B cell (primary cell): Measurements from ENCODE around the gene PDC.

Source experiments
- EZH2 ChIP-seq: IDR thresholded peaks from 2 replicates; pipeline ENCODE4 v1.6.1; 2012; ENCODE audit warnings: borderline replicate concordance, low read depth, mild to moderate bottlenecking, moderate library complexity, low read length; ENCODE audit not compliant: insufficient read depth, poor library complexity, severe bottlenecking
- TF ChIP-seq, protein P1 (sequence below): fragments of 200-600 bp; IDR thresholded peaks from one replicate; pipeline ENCODE4 v1.8.0; 2022; ENCODE audit warnings: antibody characterized with exemption, mild to moderate bottlenecking

DNA sequence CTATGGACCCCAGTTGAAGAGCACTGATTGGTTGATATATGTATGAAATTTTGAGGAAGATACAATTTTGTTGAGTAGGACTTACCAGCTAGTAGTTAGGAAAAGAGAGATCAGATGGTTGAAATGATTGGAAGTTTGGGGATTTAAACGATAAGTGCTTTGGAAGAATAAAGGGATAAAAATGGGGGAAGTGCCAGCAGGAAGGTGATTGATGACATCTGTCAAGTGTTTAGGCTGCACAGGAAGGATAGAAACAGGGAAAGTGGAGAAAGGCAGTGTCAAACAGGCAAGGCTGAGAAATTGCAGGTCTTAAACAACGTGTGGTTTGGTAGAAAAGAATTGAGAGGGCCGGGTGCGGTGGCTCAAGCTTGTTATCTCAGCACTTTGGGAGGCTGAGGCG lies 22.3 kb downstream of the PDC start:
- TF ChIP-seq, protein P1, sequence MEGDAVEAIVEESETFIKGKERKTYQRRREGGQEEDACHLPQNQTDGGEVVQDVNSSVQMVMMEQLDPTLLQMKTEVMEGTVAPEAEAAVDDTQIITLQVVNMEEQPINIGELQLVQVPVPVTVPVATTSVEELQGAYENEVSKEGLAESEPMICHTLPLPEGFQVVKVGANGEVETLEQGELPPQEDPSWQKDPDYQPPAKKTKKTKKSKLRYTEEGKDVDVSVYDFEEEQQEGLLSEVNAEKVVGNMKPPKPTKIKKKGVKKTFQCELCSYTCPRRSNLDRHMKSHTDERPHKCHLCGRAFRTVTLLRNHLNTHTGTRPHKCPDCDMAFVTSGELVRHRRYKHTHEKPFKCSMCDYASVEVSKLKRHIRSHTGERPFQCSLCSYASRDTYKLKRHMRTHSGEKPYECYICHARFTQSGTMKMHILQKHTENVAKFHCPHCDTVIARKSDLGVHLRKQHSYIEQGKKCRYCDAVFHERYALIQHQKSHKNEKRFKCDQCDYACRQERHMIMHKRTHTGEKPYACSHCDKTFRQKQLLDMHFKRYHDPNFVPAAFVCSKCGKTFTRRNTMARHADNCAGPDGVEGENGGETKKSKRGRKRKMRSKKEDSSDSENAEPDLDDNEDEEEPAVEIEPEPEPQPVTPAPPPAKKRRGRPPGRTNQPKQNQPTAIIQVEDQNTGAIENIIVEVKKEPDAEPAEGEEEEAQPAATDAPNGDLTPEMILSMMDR = no peak
- TF ChIP-seq EZH2 = no peak
